ENCODE data around the gene ERVV-1.

ERVV-1 gene

DNA sequence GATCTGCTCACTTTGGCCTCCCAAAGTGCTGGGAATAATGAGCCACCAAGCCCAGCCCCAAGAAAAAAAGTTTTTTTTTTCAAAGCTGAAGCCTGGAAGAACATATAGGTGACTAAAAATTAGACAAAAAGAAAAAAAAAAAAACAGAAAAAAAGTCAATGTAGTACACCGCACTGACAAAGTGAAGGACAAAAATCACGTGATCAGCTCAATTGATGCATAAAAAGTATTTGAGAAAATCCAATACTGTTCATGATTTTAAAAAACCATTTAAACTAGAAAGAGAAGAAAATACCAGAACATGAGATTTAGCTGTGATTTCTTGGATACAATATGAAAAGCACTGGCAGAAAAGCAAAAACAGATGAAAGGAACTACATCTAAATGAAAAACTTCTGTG lies 20.3 kb downstream of the ERVV-1 start:
- no peaks in the 10 kb centered on the region for H3K27me3 ChIP-seq (ENCODE audit: insufficient read depth, low read length, poor library complexity)
- ATAC-seq (ENCODE audit: insufficient read depth, low read depth) (no peak), DNase-seq (no peak)
- H3K4me3 ChIP-seq (ENCODE audit: low read depth in 1 of 2, low read length in 2 of 2) = no peak overlapping the region
- no peaks in the 10 kb centered on the region for H3K9me3 ChIP-seq (ENCODE audit: insufficient read depth, low read length, severe bottlenecking)
- H4K20me1 ChIP-seq (ENCODE audit: insufficient read depth, low read length) = no peaks in the 10 kb centered on the region
- TF ChIP-seq EZH2 (IDR thresholded peaks at IDR 0.05; ENCODE audit: borderline replicate concordance, low read depth, low read length, severe bottlenecking) = no peak
- TF ChIP-seq, protein P1, sequence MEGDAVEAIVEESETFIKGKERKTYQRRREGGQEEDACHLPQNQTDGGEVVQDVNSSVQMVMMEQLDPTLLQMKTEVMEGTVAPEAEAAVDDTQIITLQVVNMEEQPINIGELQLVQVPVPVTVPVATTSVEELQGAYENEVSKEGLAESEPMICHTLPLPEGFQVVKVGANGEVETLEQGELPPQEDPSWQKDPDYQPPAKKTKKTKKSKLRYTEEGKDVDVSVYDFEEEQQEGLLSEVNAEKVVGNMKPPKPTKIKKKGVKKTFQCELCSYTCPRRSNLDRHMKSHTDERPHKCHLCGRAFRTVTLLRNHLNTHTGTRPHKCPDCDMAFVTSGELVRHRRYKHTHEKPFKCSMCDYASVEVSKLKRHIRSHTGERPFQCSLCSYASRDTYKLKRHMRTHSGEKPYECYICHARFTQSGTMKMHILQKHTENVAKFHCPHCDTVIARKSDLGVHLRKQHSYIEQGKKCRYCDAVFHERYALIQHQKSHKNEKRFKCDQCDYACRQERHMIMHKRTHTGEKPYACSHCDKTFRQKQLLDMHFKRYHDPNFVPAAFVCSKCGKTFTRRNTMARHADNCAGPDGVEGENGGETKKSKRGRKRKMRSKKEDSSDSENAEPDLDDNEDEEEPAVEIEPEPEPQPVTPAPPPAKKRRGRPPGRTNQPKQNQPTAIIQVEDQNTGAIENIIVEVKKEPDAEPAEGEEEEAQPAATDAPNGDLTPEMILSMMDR (IDR thresholded peaks at IDR 0.05; ENCODE audit: borderline replicate concordance, extremely low read depth, low read length, poor library complexity, severe bottlenecking) = no peak
- H3K9ac ChIP-seq (ENCODE audit: low read depth, low read length) = no peak overlapping the region
- H3K79me2 ChIP-seq (ENCODE audit: insufficient read depth, low read length) = no peaks in the 10 kb centered on the region
- H3K4me2 ChIP-seq (ENCODE audit: insufficient read depth, low read length) = no peak overlapping the region
- H3K36me3 ChIP-seq (ENCODE audit: insufficient read depth, low read length) = no peaks in the 10 kb centered on the region
- no peaks in the 10 kb centered on the region for H3K4me1 ChIP-seq (ENCODE audit: insufficient read depth, low read length)
- H2AFZ ChIP-seq (ENCODE audit: low read depth, low read length) = no peak overlapping the region
- H3K27ac ChIP-seq (ENCODE audit: low read length) = no peak overlapping the region

- ATAC-seq (ENCODE audit: insufficient read depth, low read depth) = no peak
- Histone ChIP-seq H3K36me3 (ENCODE audit: insufficient read depth, low read length) (no peaks in the 10 kb centered on the region), H3K79me2 (ENCODE audit: insufficient read depth, low read length) (no peaks in the 10 kb centered on the region), H3K9me3 (ENCODE audit: insufficient read depth, low read length, severe bottlenecking) (no peaks in the 10 kb centered on the region), H3K9ac (ENCODE audit: low read depth, low read length) (no peak overlapping the region), H3K27ac (ENCODE audit: low read length) (no peak overlapping the region), H2AFZ (ENCODE audit: low read depth, low read length) (no peak overlapping the region), H3K4me1 (ENCODE audit: insufficient read depth, low read length) (no peaks in the 10 kb centered on the region), H3K4me2 (ENCODE audit: insufficient read depth, low read length) (no peak overlapping the region), H3K4me3 (ENCODE audit: low read depth in 1 of 2, low read length in 2 of 2) (no peak overlapping the region), H3K27me3 (ENCODE audit: insufficient read depth, low read length, poor library complexity) (no peaks in the 10 kb centered on the region), H4K20me1 (ENCODE audit: insufficient read depth, low read length) (no peaks in the 10 kb centered on the region)
- TF ChIP-seq EZH2 (IDR thresholded peaks at IDR 0.05; ENCODE audit: borderline replicate concordance, low read depth, low read length, severe bottlenecking) = no peak
- TF ChIP-seq, protein P1 (IDR thresholded peaks at IDR 0.05; ENCODE audit: borderline replicate concordance, extremely low read depth, low read length, poor library complexity, severe bottlenecking) = no peak
- DNase-seq = no peak
These were observed 21.4 kb downstream of the ERVV-1 start for GRCh38 chr19:53034948-53035675.

DNA sequence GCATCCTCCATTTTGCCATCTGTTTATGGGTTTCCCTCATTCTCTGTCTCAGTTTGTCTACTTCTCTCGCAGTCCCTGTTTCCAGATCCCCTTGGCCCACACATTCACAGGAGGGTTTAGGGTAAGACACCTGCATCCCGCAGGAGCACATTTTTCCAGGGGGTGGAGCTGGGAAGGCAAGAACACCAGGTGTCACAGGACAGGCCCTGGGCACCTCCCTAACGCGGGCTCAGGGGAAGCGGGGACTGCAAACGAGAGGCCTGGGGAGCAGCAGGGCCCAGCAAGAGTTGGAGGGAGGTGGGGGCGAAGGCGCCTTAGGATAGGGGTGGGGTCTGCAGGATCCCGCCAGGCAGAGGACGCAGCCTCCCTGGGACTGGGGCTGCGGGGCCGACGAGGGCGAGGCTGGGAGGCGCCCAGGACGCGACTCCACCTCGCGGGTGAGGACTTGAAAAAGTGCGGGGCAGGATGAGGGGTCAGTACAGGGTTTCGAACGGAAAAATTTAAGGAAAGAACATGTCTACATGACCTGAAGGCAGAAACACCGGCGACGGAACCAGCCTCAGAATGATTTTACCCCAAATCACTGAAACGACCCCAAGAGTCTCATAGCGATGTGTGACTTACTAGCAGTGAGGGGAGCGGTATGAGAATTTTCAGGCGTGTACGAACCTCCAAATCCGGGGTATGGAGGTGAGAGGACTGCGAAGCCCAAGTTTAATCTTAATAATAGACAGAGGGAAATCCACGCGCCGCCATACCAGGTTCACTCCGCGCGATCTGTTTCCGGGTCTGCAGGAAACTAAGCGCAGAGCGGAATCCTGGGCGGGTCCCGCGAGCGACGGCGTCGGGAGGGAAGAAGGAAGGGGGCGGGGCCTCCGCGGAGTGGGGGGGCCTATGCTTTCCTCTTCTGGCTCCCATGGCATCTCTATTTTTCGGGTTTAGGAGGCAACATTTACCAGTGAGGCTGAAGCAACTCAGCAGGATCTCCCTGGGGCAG lies 23.7 kb downstream of the ERVV-1 start:
- Histone ChIP-seq H3K27me3 (ENCODE audit: insufficient read depth, low read length, poor library complexity) (no peaks in the 10 kb centered on the region), H3K4me3 (ENCODE audit: low read depth in 1 of 2, low read length in 2 of 2) (no peak overlapping the region), H3K9ac (ENCODE audit: low read depth, low read length) (no peak overlapping the region), H3K4me2 (ENCODE audit: insufficient read depth, low read length) (no peak overlapping the region), H4K20me1 (ENCODE audit: insufficient read depth, low read length) (no peaks in the 10 kb centered on the region), H3K4me1 (ENCODE audit: insufficient read depth, low read length) (no peaks in the 10 kb centered on the region), H3K9me3 (ENCODE audit: insufficient read depth, low read length, severe bottlenecking) (no peaks in the 10 kb centered on the region), H3K79me2 (ENCODE audit: insufficient read depth, low read length) (no peaks in the 10 kb centered on the region), H3K36me3 (ENCODE audit: insufficient read depth, low read length) (no peaks in the 10 kb centered on the region), H2AFZ (ENCODE audit: low read depth, low read length) (no peak overlapping the region), H3K27ac (ENCODE audit: low read length) (no peak overlapping the region)
- TF ChIP-seq EZH2 (IDR thresholded peaks at IDR 0.05; ENCODE audit: borderline replicate concordance, low read depth, low read length, severe bottlenecking) = no peak
- TF ChIP-seq, protein P1 (IDR thresholded peaks at IDR 0.05; ENCODE audit: borderline replicate concordance, extremely low read depth, low read length, poor library complexity, severe bottlenecking) = no peak
- no peak for DNase-seq
- no peak for ATAC-seq (ENCODE audit: insufficient read depth, low read depth)

All from DND-41 (cell line).